Omental fat pad (tissue), 4 donors: Measurements from ENCODE around the gene ZNF181. TPM values are rescaled to one million over a fixed set of nuclear protein-coding genes. Genes with fewer than 3 reads are reported as not detected.

Source experiments
- ATAC-seq: fragments of 150-250 bp; one replicate; pipeline ENCODE4 v1.9.1; 2016; ENCODE audit warnings: mild to moderate bottlenecking, moderate library complexity; ENCODE audit not compliant: low FRiP score
- DNase-seq: peaks from one replicate; pipeline ENCODE4 v3.0.0-alpha.2; 2019; ENCODE audit warnings: low spot score
- total RNA-seq, 4 donors: library from RNA; depleted of rRNA; stranded (reverse); fragments of >200 nt; gene quantifications; one replicate each; pipeline ENCODE4 v1.1.0, GENCODE V29; 2016
- TF ChIP-seq, protein P1 (sequence below), 3 donors: fragments of 450-650 bp; IDR thresholded peaks; one replicate each; pipeline ENCODE4 v1.5.1; 2016 to 2017; ENCODE audit warnings: antibody characterized with exemption in 3 of 3, mild to moderate bottlenecking in 3 of 3, moderate library complexity in 2 of 3

Gene ZNF181
- total RNA-seq, 4 donors from 2014 or later = 8.3 to 34.8 (median 17.6) TPM

DNA sequence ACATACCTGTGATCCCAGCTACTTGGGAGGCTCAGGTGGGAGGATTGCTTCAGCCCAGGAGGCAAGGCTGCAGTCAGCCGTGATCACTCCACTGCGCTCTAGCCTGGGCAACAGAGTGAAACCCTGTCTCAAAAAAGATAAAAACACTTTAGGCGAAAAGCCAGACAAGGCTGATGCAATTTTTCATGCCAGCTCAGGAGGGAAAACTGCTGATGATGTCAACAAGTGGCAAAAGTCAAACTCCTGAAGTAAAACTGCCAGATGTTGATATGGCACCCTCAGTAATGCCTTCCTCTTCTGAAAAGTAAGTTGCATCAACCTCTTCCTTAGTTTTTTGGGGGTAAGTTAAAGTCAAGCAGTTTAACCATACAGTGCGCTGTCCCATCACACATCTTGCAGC, 23.4 kb downstream of the ZNF181 start:
- no peak for ATAC-seq
- no peak for DNase-seq
- TF ChIP-seq, protein P1, sequence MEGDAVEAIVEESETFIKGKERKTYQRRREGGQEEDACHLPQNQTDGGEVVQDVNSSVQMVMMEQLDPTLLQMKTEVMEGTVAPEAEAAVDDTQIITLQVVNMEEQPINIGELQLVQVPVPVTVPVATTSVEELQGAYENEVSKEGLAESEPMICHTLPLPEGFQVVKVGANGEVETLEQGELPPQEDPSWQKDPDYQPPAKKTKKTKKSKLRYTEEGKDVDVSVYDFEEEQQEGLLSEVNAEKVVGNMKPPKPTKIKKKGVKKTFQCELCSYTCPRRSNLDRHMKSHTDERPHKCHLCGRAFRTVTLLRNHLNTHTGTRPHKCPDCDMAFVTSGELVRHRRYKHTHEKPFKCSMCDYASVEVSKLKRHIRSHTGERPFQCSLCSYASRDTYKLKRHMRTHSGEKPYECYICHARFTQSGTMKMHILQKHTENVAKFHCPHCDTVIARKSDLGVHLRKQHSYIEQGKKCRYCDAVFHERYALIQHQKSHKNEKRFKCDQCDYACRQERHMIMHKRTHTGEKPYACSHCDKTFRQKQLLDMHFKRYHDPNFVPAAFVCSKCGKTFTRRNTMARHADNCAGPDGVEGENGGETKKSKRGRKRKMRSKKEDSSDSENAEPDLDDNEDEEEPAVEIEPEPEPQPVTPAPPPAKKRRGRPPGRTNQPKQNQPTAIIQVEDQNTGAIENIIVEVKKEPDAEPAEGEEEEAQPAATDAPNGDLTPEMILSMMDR (IDR thresholded peaks at IDR 0.05) = no peak

DNA sequence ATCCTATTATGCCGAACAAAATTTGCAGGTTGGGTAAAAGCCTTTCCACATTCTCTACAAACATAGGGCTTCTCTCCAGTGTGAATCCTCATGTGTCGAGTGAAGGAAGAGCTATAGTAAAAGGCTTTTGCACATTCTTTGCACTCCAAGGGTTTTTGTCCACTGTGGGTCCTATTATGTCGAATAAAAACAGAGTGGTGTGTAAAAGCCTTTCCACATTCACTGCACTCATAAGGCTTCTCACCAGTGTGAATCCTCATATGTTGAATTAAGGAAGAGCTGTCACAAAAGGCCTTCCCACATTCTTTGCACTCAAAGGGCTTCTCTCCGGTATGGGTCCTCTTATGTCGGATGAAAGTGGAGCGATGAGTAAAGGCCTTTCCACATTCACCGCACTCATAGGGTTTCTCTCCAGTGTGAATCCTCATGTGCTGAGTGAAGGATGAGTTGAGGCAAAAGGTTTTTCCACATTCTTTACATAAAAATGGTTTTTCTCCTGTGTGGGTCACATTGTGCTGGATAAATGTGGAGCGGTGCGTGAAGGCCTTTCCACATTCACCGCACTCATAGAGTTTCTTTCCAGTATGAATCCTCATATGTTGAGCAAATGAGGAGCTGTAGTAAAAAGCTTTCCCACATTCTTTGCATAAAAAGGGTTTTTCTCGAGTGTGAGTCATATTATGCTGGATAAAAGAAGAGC, 25.3 kb downstream of the ZNF181 start:
- no peak for DNase-seq
- TF ChIP-seq, protein P1 (IDR thresholded peaks at IDR 0.05) = no peak
- no peak for ATAC-seq

DNA sequence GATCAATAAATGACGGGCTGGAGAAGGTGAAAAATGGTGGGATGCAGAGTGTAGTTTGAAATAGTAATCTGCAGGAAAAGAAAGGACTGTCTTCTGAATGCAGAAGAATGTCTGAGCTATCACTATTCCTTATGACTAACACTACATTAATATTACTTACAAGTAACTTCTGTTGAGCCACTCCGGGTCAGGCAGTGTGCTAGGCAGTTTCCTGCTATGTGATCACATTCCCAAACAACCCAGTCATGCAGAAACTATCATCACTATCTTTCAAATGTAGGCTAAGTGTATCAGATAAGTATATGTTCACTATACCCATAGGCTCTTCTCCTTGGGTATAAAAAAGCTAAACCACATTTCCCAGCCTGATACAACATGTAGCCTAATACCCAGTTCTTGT, 32.3 kb downstream of the ZNF181 start:
- no peak for ATAC-seq
- TF ChIP-seq, protein P1 (IDR thresholded peaks at IDR 0.05) = no peak
- DNase-seq = no peak

DNA sequence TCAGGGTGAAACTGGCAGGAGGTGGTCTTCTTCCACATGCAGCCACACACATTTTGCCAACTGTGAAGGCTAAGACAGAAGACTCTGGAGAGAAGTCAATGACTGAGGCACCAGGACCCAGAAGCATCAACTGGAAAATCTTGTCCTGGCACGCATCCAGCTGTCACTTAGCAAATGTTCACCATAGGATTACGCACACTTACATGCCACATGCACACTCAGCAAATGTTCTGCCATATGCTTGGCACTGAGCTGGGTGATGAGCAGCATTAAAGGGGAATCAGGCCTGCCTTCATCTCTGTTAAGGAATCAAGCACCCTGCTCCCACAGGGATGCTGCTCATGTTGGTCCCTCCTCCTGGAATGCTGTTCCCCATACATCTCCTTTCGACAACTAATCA, 33.9 kb downstream of the ZNF181 start:
- TF ChIP-seq, protein P1 (IDR thresholded peaks at IDR 0.05) = no peak
- DNase-seq = no peak
- no peak for ATAC-seq

DNA sequence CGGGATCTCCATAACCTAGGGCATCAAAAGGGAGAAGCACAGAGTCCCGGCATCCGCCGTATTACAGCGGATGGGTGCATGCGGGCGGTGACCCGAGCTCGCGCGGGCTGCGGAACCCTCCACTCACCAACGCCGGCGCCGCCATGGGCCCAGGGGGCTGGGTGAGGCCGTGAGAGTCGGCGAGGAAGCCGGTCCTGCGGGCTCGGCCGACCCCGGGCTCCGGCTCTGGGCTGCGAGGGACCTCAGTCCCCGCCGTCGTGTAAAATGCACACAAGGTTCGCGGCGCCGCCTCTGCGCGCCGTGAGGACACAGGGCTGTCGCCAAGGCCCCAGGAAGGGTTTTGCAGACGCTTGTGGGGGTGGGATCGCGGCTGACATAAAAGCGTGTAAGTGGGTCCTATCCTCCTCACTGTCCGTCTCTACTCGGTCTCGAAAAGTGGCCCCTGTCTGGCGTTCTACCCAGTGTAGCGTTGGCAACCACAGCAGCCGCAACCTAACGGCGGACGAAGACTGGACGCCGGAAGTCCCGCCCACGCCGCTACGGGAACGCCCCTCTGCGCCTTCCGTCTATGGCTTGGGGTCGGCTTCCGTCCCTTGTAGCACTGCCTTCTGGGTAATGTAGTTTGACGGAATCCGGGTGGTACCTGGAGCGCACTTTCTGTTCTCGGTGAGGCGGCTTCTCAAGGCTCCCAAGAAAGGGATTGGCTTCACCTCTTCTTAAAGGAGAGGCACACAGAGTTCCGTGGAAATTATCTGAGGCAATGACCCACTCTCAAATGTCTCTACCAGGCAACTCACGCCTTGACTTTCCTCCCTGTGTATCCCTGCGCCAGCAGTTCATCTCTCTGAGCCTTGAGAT, 38.9 kb downstream of the ZNF181 start, which contains the start of gene ZNF599:
ZNF599 (minus strand) TSS at position 519 of the 858 bp plus-strand sequence; CDS start at position 145, 374 bp downstream.
- DNase-seq (peak; percentile 60), ATAC-seq (peak; percentile 97)
- TF ChIP-seq, protein P1 (IDR thresholded peaks at IDR 0.05) = no peak

DNA sequence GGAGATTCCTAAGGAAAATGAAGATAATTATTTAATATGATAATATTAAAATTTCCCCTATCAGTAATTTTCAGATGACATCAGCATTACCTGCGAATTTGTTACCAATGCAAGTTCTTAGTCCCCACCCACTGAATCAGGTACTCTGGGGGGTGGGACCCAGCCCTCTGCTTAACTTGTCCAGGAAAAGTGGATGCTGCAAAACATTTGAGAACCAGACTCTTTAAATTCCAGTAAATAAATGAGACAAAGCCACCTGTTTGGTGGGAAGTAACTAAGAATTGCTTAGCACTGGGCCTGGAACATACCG, 39.5 kb downstream of the ZNF181 start:
- ATAC-seq (no peak), DNase-seq (no peak)
- TF ChIP-seq, protein P1 (IDR thresholded peaks at IDR 0.05) = no peak
